IMR-90 (cell line): Measurements from ENCODE around the gene GRB10. TPM values are rescaled to one million over a fixed set of nuclear protein-coding genes. Genes with fewer than 3 reads are reported as not detected.

Source experiments
- ATAC-seq: fragments of 200-7000 bp; cut with Tn5 transposase; 2 replicates; pipeline ENCODE4 v1.9.1; 2020; ENCODE audit warnings: low read depth, mild to moderate bottlenecking, moderate library complexity
- BruUV-seq: library from RNA; stranded (reverse); fragments of 400-500 nt; replicated peaks from 2 replicates; lab custom pipeline; 2021; lab: Mats Ljungman, UMichigan
- CTCF ChIA-PET: fragments of 300-600 bp; formaldehyde crosslinking; extraction: SDS; loops from one replicate; lab custom pipeline; 2021; ENCODE audit warnings: antibody characterized with exemption; lab: Yijun Ruan, JAX
- POLR2A ChIA-PET: fragments of 300-600 bp; sonication (Branson Sonifier 250); formaldehyde crosslinking; loops from one replicate; lab custom pipeline; 2022; ENCODE audit warnings: antibody characterized with exemption; ENCODE audit not compliant: unreplicated experiment; lab: Charles Lee
- DNase-seq: peaks from one replicate; pipeline ENCODE4 v3.0.0; 2013
- H2AFZ ChIP-seq: replicated peaks from 2 replicates; pipeline ENCODE3; 2013; ENCODE audit warnings: low read length, mild to moderate bottlenecking; ENCODE audit not compliant: poor library complexity
- H2AK5ac ChIP-seq: 2 replicates; pipeline ENCODE4 v1.6.1; 2013; ENCODE audit warnings: low read depth, low read length, inconsistent platforms
- H2AK9ac ChIP-seq: replicated peaks from 2 replicates; pipeline ENCODE3; 2013; ENCODE audit warnings: mild to moderate bottlenecking, low read depth, low read length, moderate library complexity; ENCODE audit not compliant: poor library complexity
- H2BK120ac ChIP-seq: 2 replicates; pipeline ENCODE4 v1.6.1; 2013; ENCODE audit warnings: low read depth, low read length, inconsistent platforms
- H2BK15ac ChIP-seq: 3 replicates; pipeline ENCODE4 v1.6.1; 2013; ENCODE audit warnings: low read depth, low read length, inconsistent platforms
- H2BK20ac ChIP-seq: 2 replicates; pipeline ENCODE4 v1.6.1; 2013; ENCODE audit warnings: low read depth, mild to moderate bottlenecking, inconsistent platforms, low read length, moderate library complexity
- H2BK5ac ChIP-seq: 2 replicates; pipeline ENCODE4 v1.6.1; 2013; ENCODE audit warnings: mild to moderate bottlenecking, low read depth, low read length, inconsistent platforms; ENCODE audit not compliant: poor library complexity, severe bottlenecking
- H3K14ac ChIP-seq: replicated peaks from 2 replicates; pipeline ENCODE4 v1.6.1; 2013; ENCODE audit warnings: low read depth, low read length, inconsistent platforms
- H3K18ac ChIP-seq: 2 replicates; pipeline ENCODE4 v1.6.1; 2013; ENCODE audit warnings: low read depth, low read length, control low read depth
- H3K23ac ChIP-seq: 2 replicates; pipeline ENCODE4 v1.6.1; 2013; ENCODE audit warnings: low read depth, low read length, inconsistent platforms
- H3K27ac ChIP-seq: 2 replicates; pipeline ENCODE4 v1.5.1; 2013; ENCODE audit warnings: mild to moderate bottlenecking, control low read depth, low read length; ENCODE audit not compliant: insufficient read depth
- H3K27me3 ChIP-seq: 2 replicates; pipeline ENCODE4 v1.6.1; 2013; ENCODE audit warnings: low read length; ENCODE audit not compliant: control insufficient read depth, insufficient read depth
- H3K36me3 ChIP-seq: 2 replicates; pipeline ENCODE4 v1.6.1; 2013; ENCODE audit warnings: low read length, mixed read lengths; ENCODE audit not compliant: control insufficient read depth, insufficient read depth
- H3K4ac ChIP-seq: 2 replicates; pipeline ENCODE4 v1.6.1; 2013; ENCODE audit warnings: low read depth, low read length, inconsistent platforms
- H3K4me1 ChIP-seq: 2 replicates; pipeline ENCODE4 v1.6.1; 2013; ENCODE audit warnings: low read length, mixed read lengths; ENCODE audit not compliant: control insufficient read depth, insufficient read depth
- H3K4me2 ChIP-seq: 2 replicates; pipeline ENCODE4 v1.6.1; 2013; ENCODE audit warnings: low read depth, mild to moderate bottlenecking, control low read depth, low read length, moderate library complexity
- H3K4me3 ChIP-seq: 2 replicates; pipeline ENCODE4 v1.5.1; 2013; ENCODE audit warnings: low read depth, mild to moderate bottlenecking, control low read depth, low read length, moderate library complexity; ENCODE audit not compliant: insufficient read depth
- H3K56ac ChIP-seq: 2 replicates; pipeline ENCODE4 v1.6.1; 2013; ENCODE audit warnings: low read length, inconsistent platforms; ENCODE audit not compliant: insufficient read depth; ENCODE audit errors: extremely low read depth
- H3K79me1 ChIP-seq, 2 experiments: 2 replicates each; pipeline ENCODE4 v1.6.1; 2013; ENCODE audit warnings: low read length in 2 of 2, inconsistent platforms in 1 of 2, low read depth in 1 of 2
- H3K9ac ChIP-seq: 2 replicates; pipeline ENCODE4 v1.6.1; 2013; ENCODE audit warnings: low read depth, low read length, control low read depth
- H3K9me1 ChIP-seq: 2 replicates; pipeline ENCODE4 v1.6.1; 2013; ENCODE audit warnings: low read length, inconsistent platforms; ENCODE audit not compliant: insufficient read depth
- H3K9me3 ChIP-seq: 2 replicates; pipeline ENCODE4 v1.6.1; 2013; ENCODE audit warnings: low read length; ENCODE audit not compliant: control insufficient read depth, insufficient read depth
- H4K20me1 ChIP-seq: 2 replicates; pipeline ENCODE4 v1.6.1; 2013; ENCODE audit warnings: low read length, inconsistent platforms; ENCODE audit not compliant: insufficient read depth
- H4K5ac ChIP-seq: 2 replicates; pipeline ENCODE4 v1.6.1; 2013; ENCODE audit warnings: mild to moderate bottlenecking, low read depth, low read length, control low read depth
- H4K8ac ChIP-seq, 2 experiments: 2 replicates each; pipeline ENCODE4 v1.6.1; 2013; ENCODE audit warnings: low read depth in 2 of 2, low read length in 2 of 2, control low read depth in 1 of 2, inconsistent platforms in 1 of 2
- H4K91ac ChIP-seq: 2 replicates; pipeline ENCODE4 v1.6.1; 2013; ENCODE audit warnings: low read depth, low read length, inconsistent platforms; ENCODE audit not compliant: insufficient read depth
- BHLHE40 ChIP-seq: fragments of 150-350 bp; IDR thresholded peaks from 2 replicates; pipeline ENCODE4 v1.6.1; 2016; ENCODE audit warnings: mild to moderate bottlenecking, low read depth, low read length
- CHD1 ChIP-seq: IDR thresholded peaks from 2 replicates; pipeline ENCODE4 v1.6.1; 2012; ENCODE audit warnings: low read depth, low read length, improper control_type of control experiment
- RAD21 ChIP-seq: IDR thresholded peaks from 2 replicates; pipeline ENCODE4 v1.6.1; 2012; ENCODE audit warnings: low read length, improper control_type of control experiment
- RCOR1 ChIP-seq: IDR thresholded peaks from 2 replicates; pipeline ENCODE4 v1.6.1; 2012; ENCODE audit warnings: mild to moderate bottlenecking, low read length, improper control_type of control experiment; ENCODE audit not compliant: insufficient replicate concordance
- SMC3 ChIP-seq: fragments of 150-350 bp; IDR thresholded peaks from 2 replicates; pipeline ENCODE4 v1.6.1; 2016; ENCODE audit warnings: low read depth, mild to moderate bottlenecking, antibody characterized with exemption, low read length, moderate library complexity
- WGBS, 2 experiments: methylation state at CpG; one replicate each; pipeline versions ENCODE4 v1.1.5 to v1.1.7; 2013; ENCODE audit warnings: missing lambda C conversion rate in 2 of 2; ENCODE audit not compliant: insufficient read length in 1 of 2; ENCODE audit errors: extremely low coverage in 2 of 2; 5-methylcytosine and 5-hydroxymethylcytosine counted together
- dilution Hi-C: fragments of 300-500 bp; cut with HindIII; formaldehyde crosslinking; loops from one replicate; pipeline ENCODE4 v1.14.3; 2018; ENCODE audit warnings: low sequenced_read_pairs; ENCODE audit not compliant: unreplicated experiment
- in situ Hi-C: fragments of 300-500 bp; cut with MboI; formaldehyde crosslinking; loops from 3 replicates; pipeline ENCODE4 v1.14.3; 2019; ENCODE audit warnings: low sequenced_read_pairs, inconsistent platforms, mixed read lengths
- intact Hi-C: fragments of 100-400 bp; cut with micrococcal nuclease; formaldehyde crosslinking; loops from 2 replicates; pipeline ENCODE4 v1.10.0; 2022
- polyA plus RNA-seq, 3 experiments: library from polyadenylated mRNA; depleted of rRNA; stranded (reverse); fragments of >200 nt; gene quantifications; 2 replicates each; pipeline ENCODE4 v1.2.3, GENCODE V29; 2012; ENCODE audit warnings: low replicate concordance in 1 of 3
- total RNA-seq: library from RNA; depleted of rRNA; stranded (reverse); fragments of >200 nt; gene quantifications from 2 replicates; pipeline ENCODE4 v1.2.3, GENCODE V29; 2012
- TF ChIP-seq, protein P1 (sequence below): fragments of 150-350 bp; IDR thresholded peaks from 2 replicates; pipeline ENCODE4 v1.6.1; 2017; ENCODE audit warnings: mild to moderate bottlenecking, antibody characterized with exemption, low read length, low read depth

GRB10 gene
- total and polyA plus RNA-seq, 2 of the 4 experiments (the other 2 are of a cell fraction): 6.3 to 15.1 TPM

DNA sequence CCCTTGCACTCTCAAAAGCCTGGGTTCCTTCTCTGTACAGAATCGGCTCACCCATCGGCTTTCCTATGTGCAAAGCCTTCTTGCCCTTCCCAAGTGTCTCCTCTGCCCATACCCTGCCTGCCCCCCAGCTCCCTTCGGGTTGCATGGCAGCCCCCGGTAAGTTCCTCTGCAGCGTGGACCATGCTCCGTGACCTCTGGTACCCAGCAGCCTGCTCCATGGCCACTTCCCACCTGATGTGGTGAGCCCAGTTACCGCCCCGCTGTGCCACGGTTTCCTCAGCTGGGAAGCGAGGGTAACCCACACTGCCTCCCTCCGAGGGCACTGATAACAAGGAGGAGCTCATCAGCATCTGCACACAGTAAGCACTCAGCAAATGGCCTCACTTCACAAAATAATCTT lies 110.7 kb downstream of the GRB10 start:
- Histone ChIP-seq H3K4me3 (no peak overlapping the region), H2AK9ac (no peak overlapping the region), H3K9ac (no peak overlapping the region), H2AFZ (no peak overlapping the region), H3K9me3 (no peaks in the 10 kb centered on the region; the same call in 1 of the 2 replicates), H3K36me3 (peaks cover 34% of the 10 kb centered on the region), H3K4ac (no peak overlapping the region), H3K9me1 (peaks cover 9% of the 10 kb centered on the region; the same call in 1 of the 2 replicates), H3K18ac (no peak overlapping the region), H3K56ac (no peak overlapping the region), H2AK5ac (no peak overlapping the region), H2BK5ac (no peak overlapping the region), H2BK15ac (no peak overlapping the region), H2BK20ac (no peak overlapping the region), H3K79me1 (peaks cover 7 to 13% of the 10 kb centered on the region in 2 experiments; a peak in 3 of 4 replicates), H3K4me1 (peaks cover 1% of the 10 kb centered on the region; the same call in 1 of the 2 replicates), H3K27ac (no peak overlapping the region), H4K91ac (no peak overlapping the region), H4K20me1 (peaks cover 25% of the 10 kb centered on the region; the same call in 1 of the 2 replicates), H3K14ac (no peak overlapping the region), H4K8ac (no peak overlapping the region), H3K27me3 (no peaks in the 10 kb centered on the region), H2BK120ac (no peak overlapping the region), H3K4me2 (no peak overlapping the region), H4K5ac (no peak overlapping the region), H3K23ac (no peak overlapping the region)
- dilution Hi-C loops: no loop called here
- ChIA-PET CTCF (no interaction called here), POLR2A (no interaction called here)
- intact Hi-C loops: no loop called here
- BruUV-seq: no TSS peak
- in situ Hi-C loops: no loop called here
- WGBS, 2 experiments: 98% methylated on average over 6 of the region's 11 CpGs; no CpG with 5 or more reads in 1 of the 2 experiments
- TF ChIP-seq RCOR1: no peak
- no peak for TF ChIP-seq BHLHE40
- TF ChIP-seq, protein P1, sequence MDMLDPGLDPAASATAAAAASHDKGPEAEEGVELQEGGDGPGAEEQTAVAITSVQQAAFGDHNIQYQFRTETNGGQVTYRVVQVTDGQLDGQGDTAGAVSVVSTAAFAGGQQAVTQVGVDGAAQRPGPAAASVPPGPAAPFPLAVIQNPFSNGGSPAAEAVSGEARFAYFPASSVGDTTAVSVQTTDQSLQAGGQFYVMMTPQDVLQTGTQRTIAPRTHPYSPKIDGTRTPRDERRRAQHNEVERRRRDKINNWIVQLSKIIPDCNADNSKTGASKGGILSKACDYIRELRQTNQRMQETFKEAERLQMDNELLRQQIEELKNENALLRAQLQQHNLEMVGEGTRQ: no peak
- TF ChIP-seq CHD1: no peak
- TF ChIP-seq RAD21: no peak
- no peak for TF ChIP-seq SMC3
- DNase-seq (no peak), ATAC-seq (no peak)
